Nephron progenitor cell (in vitro differentiated cells): ENCODE data around the gene DGKB.

Experiments used
- DNase-seq: peaks from one replicate; pipeline ENCODE4 v3.0.0; 2021
- H3K27ac Mint-ChIP-seq: 2 replicates; pipeline ENCODE4 v1.8.0; 2021; ENCODE audit warnings: mild to moderate bottlenecking, moderate library complexity, mixed read lengths
- H3K27me3 Mint-ChIP-seq: 2 replicates; pipeline ENCODE4 v1.8.0; 2021; ENCODE audit warnings: mild to moderate bottlenecking, low read depth, mixed read lengths; ENCODE audit not compliant: poor library complexity
- H3K36me3 Mint-ChIP-seq: 2 replicates; pipeline ENCODE4 v1.8.0; 2021; ENCODE audit warnings: low read depth, mixed read lengths
- H3K4me1 Mint-ChIP-seq: 2 replicates; pipeline ENCODE4 v1.8.0; 2021; ENCODE audit warnings: mixed read lengths
- H3K4me3 Mint-ChIP-seq: 2 replicates; pipeline ENCODE4 v1.8.0; 2021; ENCODE audit warnings: mild to moderate bottlenecking, moderate library complexity, mixed read lengths
- H3K9me3 Mint-ChIP-seq: 2 replicates; pipeline ENCODE4 v1.8.0; 2021; ENCODE audit warnings: mild to moderate bottlenecking, moderate library complexity, mixed read lengths
- CTCF ChIP-seq: fragments of 200-600 bp; sonication (generic); IDR thresholded peaks from 2 replicates; pipeline ENCODE4 v1.5.0; 2021; ENCODE audit warnings: antibody characterized with exemption

Gene DGKB

GRCh38 chr7:14754631-14755030 lies 147.9 kb downstream of the DGKB start:
- Mint-ChIP-seq H3K27me3 (no peaks in the 10 kb centered on the region), H3K4me1 (peaks cover 5% of the 10 kb centered on the region), H3K9me3 (no peaks in the 10 kb centered on the region), H3K36me3 (no peaks in the 10 kb centered on the region), H3K27ac (peak overlapping the region; percentile 14), H3K4me3 (no peak overlapping the region)
- DNase-seq, result no peak
- TF ChIP-seq CTCF, result no peak

GRCh38 chr7:14752301-14752700 lies 150.2 kb downstream of the DGKB start:
- no peak for TF ChIP-seq CTCF
- no peak for DNase-seq
- Mint-ChIP-seq H3K27ac (no peak overlapping the region), H3K4me1 (peaks cover 5% of the 10 kb centered on the region), H3K9me3 (no peaks in the 10 kb centered on the region), H3K27me3 (peaks cover 4% of the 10 kb centered on the region), H3K4me3 (no peak overlapping the region), H3K36me3 (no peaks in the 10 kb centered on the region)

GRCh38 chr7:14751461-14751860 lies 151.1 kb downstream of the DGKB start:
- Mint-ChIP-seq H3K4me3 (no peak overlapping the region), H3K4me1 (peaks cover 5% of the 10 kb centered on the region), H3K27ac (no peak overlapping the region), H3K27me3 (peaks cover 4% of the 10 kb centered on the region), H3K36me3 (no peaks in the 10 kb centered on the region), H3K9me3 (no peaks in the 10 kb centered on the region)
- DNase-seq, result no peak
- TF ChIP-seq CTCF, result no peak

- Mint-ChIP-seq H3K27ac (no peak overlapping the region), H3K4me3 (no peak overlapping the region), H3K4me1 (no peaks in the 10 kb centered on the region), H3K27me3 (peaks cover 4% of the 10 kb centered on the region), H3K9me3 (peaks cover 21% of the 10 kb centered on the region), H3K36me3 (no peaks in the 10 kb centered on the region)
- DNase-seq, result no peak
- TF ChIP-seq CTCF, result no peak
Measured at GRCh38 chr7:14748461-14748860, 154.1 kb downstream of the DGKB start.

- Mint-ChIP-seq H3K36me3 (no peaks in the 10 kb centered on the region), H3K27me3 (peaks cover 4% of the 10 kb centered on the region), H3K4me1 (no peaks in the 10 kb centered on the region), H3K4me3 (no peak overlapping the region), H3K9me3 (peaks cover 29% of the 10 kb centered on the region), H3K27ac (no peak overlapping the region)
- DNase-seq, result no peak
- TF ChIP-seq CTCF, result no peak
Measured at GRCh38 chr7:14747701-14748100, 154.8 kb downstream of the DGKB start.

GRCh38 chr7:14745076-14745475 lies 157.5 kb downstream of the DGKB start:
- Mint-ChIP-seq H3K4me1 (no peaks in the 10 kb centered on the region), H3K9me3 (peaks cover 55% of the 10 kb centered on the region), H3K36me3 (no peaks in the 10 kb centered on the region), H3K27me3 (peaks cover 4% of the 10 kb centered on the region), H3K27ac (no peak overlapping the region), H3K4me3 (no peak overlapping the region)
- no peak for TF ChIP-seq CTCF
- no peak for DNase-seq
